Stomach (tissue), 4 donors: ENCODE data around the gene CTDSPL.

Source experiments
- CTCF ChIP-seq, 7 experiments: fragments of 450-650 bp in 4 of 7; fragments of 200-600 bp in 3 of 7; sonication (generic) in 3 of 7; IDR thresholded peaks; one replicate each; pipeline ENCODE4 v1.5.1; 2016 to 2019; ENCODE audit warnings: antibody characterized with exemption in 7 of 7, control low read depth in 2 of 7, mild to moderate bottlenecking in 1 of 7
- POLR2A ChIP-seq, 4 donors: fragments of 450-650 bp; IDR thresholded peaks; one replicate each; pipeline ENCODE4 v1.6.1; 2016; ENCODE audit warnings: antibody characterized with exemption in 4 of 4, control low read depth in 2 of 4, mild to moderate bottlenecking in 1 of 4, moderate library complexity in 1 of 4

GRCh38 chr3:37905346-37905745 is 43.7 kb downstream of the CTDSPL start:
- no peak for TF ChIP-seq CTCF (IDR thresholded peaks at IDR 0.05)
- no peak for TF ChIP-seq POLR2A (IDR thresholded peaks at IDR 0.05)
